PC-9 (cell line): ENCODE measurements around the gene KRT16.

ENCODE experiments used
- CTCF ChIP-seq: fragments of 200-600 bp; sonication (generic); conservative IDR thresholded peaks from 2 replicates; pipeline ENCODE4 v1.6.1; 2017; ENCODE audit warnings: mixed run types, antibody characterized with exemption, mild to moderate bottlenecking, moderate library complexity
- EZH2 ChIP-seq: fragments of 200-600 bp; sonication (generic); IDR thresholded peaks from 2 replicates; pipeline ENCODE4 v1.8.0; 2017; ENCODE audit warnings: antibody characterized with exemption, low read depth

GRCh38 chr17:41650794-41651624 is 38.4 kb upstream of the KRT16 start:
- TF ChIP-seq CTCF = no peak
- TF ChIP-seq EZH2 = no peak
